CD14-positive monocyte (primary cell): ENCODE data around the gene ARID3A. TPM values are rescaled to one million over a fixed set of nuclear protein-coding genes. Genes with fewer than 3 reads are reported as not detected.

ENCODE experiments used
- DNase-seq, 3 donors: peaks; one replicate each; pipeline ENCODE4 v3.0.0-alpha.2; 2011 to 2022
- H2AFZ ChIP-seq: 2 replicates; pipeline ENCODE4 v1.6.0; 2012; ENCODE audit warnings: mild to moderate bottlenecking, low read depth, low read length, inconsistent platforms; ENCODE audit not compliant: insufficient read depth, poor library complexity, severe bottlenecking
- H3K27ac ChIP-seq, 2 donors: 1 replicate in 1 of 2; 2 replicates in 1 of 2; pipeline ENCODE4 v1.5.1; 2012 to 2013; ENCODE audit warnings: low read length in 2 of 2, control low read depth in 1 of 2, inconsistent platforms in 1 of 2, low read depth in 1 of 2, mild to moderate bottlenecking in 1 of 2
- H3K27me3 ChIP-seq, 2 donors: one replicate each; pipeline versions ENCODE4 v1.6.0 to v1.6.1; 2011 to 2013; ENCODE audit warnings: low read length in 2 of 2; ENCODE audit not compliant: control insufficient read depth in 2 of 2, insufficient read depth in 2 of 2
- H3K36me3 ChIP-seq, 2 donors: replicated peaks in 1 of 2; 1 replicate in 1 of 2; 2 replicates in 1 of 2; pipeline versions ENCODE4 v1.5.1 to v1.6.1; 2012 to 2013; ENCODE audit warnings: low read length in 2 of 2, control low read depth in 1 of 2, inconsistent platforms in 1 of 2, mild to moderate bottlenecking in 1 of 2; ENCODE audit not compliant: insufficient read depth in 2 of 2, control insufficient read depth in 1 of 2
- H3K4me1 ChIP-seq, 2 donors: 1 replicate in 1 of 2; 2 replicates in 1 of 2; pipeline versions ENCODE4 v1.5.1 to v1.6.1; 2012 to 2013; ENCODE audit warnings: low read length in 2 of 2, control low read depth in 1 of 2, inconsistent platforms in 1 of 2, mild to moderate bottlenecking in 1 of 2, moderate library complexity in 1 of 2; ENCODE audit not compliant: insufficient read depth in 2 of 2, control insufficient read depth in 1 of 2
- H3K4me2 ChIP-seq: replicated peaks from 2 replicates; pipeline ENCODE3; 2012; ENCODE audit warnings: low read length, moderate library complexity, mild to moderate bottlenecking; ENCODE audit not compliant: poor library complexity, severe bottlenecking; ENCODE audit errors: extremely low read depth
- H3K4me3 ChIP-seq, 3 experiments: fragments of 200-600 bp in 1 of 3; sonication (generic) in 1 of 3; replicated peaks in 1 of 3; 1 replicate in 2 of 3; 2 replicates in 1 of 3; pipeline ENCODE4 v1.5.1; 2011 to 2013; ENCODE audit warnings: low read length in 3 of 3, mild to moderate bottlenecking in 3 of 3, control low read depth in 2 of 3, low read depth in 2 of 3, inconsistent platforms in 1 of 3, moderate library complexity in 1 of 3
- H3K79me2 ChIP-seq: 2 replicates; pipeline ENCODE4 v1.6.0; 2012; ENCODE audit warnings: mild to moderate bottlenecking, control low read depth, inconsistent platforms, low read length, moderate library complexity; ENCODE audit not compliant: insufficient read depth
- H3K9ac ChIP-seq: 2 replicates; pipeline ENCODE4 v1.6.0; 2017; ENCODE audit warnings: low read length, mild to moderate bottlenecking; ENCODE audit not compliant: insufficient read depth, poor library complexity, severe bottlenecking
- H3K9me3 ChIP-seq, 2 donors: replicated peaks in 1 of 2; 1 replicate in 1 of 2; 2 replicates in 1 of 2; pipeline versions ENCODE4 v1.5.1 to v1.6.1; 2012 to 2013; ENCODE audit warnings: low read length in 2 of 2, control low read depth in 1 of 2; ENCODE audit not compliant: control insufficient read depth in 1 of 2, insufficient read depth in 1 of 2
- H4K20me1 ChIP-seq: 2 replicates; pipeline ENCODE4 v1.6.0; 2012; ENCODE audit warnings: mild to moderate bottlenecking, low read length, control low read depth, moderate library complexity; ENCODE audit not compliant: insufficient read depth
- H3K27ac Mint-ChIP-seq, 7 donors: one replicate each; pipeline ENCODE4 v1.8.0; 2020; ENCODE audit warnings: mild to moderate bottlenecking in 7 of 7, mixed read lengths in 7 of 7, moderate library complexity in 6 of 7, inconsistent platforms in 2 of 7
- H3K27me3 Mint-ChIP-seq, 3 donors: one replicate each; pipeline ENCODE4 v1.8.0; 2021 to 2022; ENCODE audit warnings: low read depth in 3 of 3, mild to moderate bottlenecking in 3 of 3, mixed read lengths in 3 of 3, moderate library complexity in 3 of 3, inconsistent platforms in 1 of 3
- H3K36me3 Mint-ChIP-seq, 2 donors: one replicate each; pipeline ENCODE4 v1.8.0; 2020; ENCODE audit warnings: mixed read lengths in 2 of 2, inconsistent platforms in 1 of 2, mild to moderate bottlenecking in 1 of 2
- H3K4me1 Mint-ChIP-seq: one replicate; pipeline ENCODE4 v1.8.0; 2020; ENCODE audit warnings: mild to moderate bottlenecking, mixed read lengths
- H3K4me3 Mint-ChIP-seq, 2 donors: one replicate each; pipeline ENCODE4 v1.8.0; 2020; ENCODE audit warnings: mild to moderate bottlenecking in 2 of 2, mixed read lengths in 2 of 2, moderate library complexity in 1 of 2
- H3K9me3 Mint-ChIP-seq, 7 donors: one replicate each; pipeline ENCODE4 v1.8.0; 2020 to 2022; ENCODE audit warnings: mixed read lengths in 7 of 7, mild to moderate bottlenecking in 6 of 7, moderate library complexity in 6 of 7, inconsistent platforms in 2 of 7
- WGBS: methylation state at CpG from one replicate; pipeline ENCODE4 v1.1.5; 2013; ENCODE audit warnings: missing lambda C conversion rate; ENCODE audit not compliant: insufficient coverage; 5-methylcytosine and 5-hydroxymethylcytosine counted together
- intact Hi-C, 2 donors: fragments of 100-400 bp; cut with micrococcal nuclease; formaldehyde crosslinking; loops; one replicate each; pipeline versions ENCODE4 v1.15.0 to v1.15.1; 2023
- polyA plus RNA-seq, 3 donors: library from polyadenylated mRNA; depleted of rRNA in 1 of 3; unstranded in 2 of 3; stranded (reverse) in 1 of 3; fragments of 300-500 nt in 2 of 3; fragments of >200 nt in 1 of 3; fragmentation: Illumina TruSeq in 2 of 3; gene quantifications; 1 replicate in 2 of 3; 2 replicates in 1 of 3; pipeline ENCODE4 v1.2.3, GENCODE V29; 2012 to 2021
- TF ChIP-seq, protein P1 (sequence below): fragments of 200-600 bp; IDR thresholded peaks from one replicate; pipeline ENCODE4 v1.8.0; 2022; ENCODE audit warnings: antibody characterized with exemption, mild to moderate bottlenecking

The ARID3A gene
- polyA plus RNA-seq, 3 donors: 2.1 to 41.6 (median 3.2) TPM

DNA sequence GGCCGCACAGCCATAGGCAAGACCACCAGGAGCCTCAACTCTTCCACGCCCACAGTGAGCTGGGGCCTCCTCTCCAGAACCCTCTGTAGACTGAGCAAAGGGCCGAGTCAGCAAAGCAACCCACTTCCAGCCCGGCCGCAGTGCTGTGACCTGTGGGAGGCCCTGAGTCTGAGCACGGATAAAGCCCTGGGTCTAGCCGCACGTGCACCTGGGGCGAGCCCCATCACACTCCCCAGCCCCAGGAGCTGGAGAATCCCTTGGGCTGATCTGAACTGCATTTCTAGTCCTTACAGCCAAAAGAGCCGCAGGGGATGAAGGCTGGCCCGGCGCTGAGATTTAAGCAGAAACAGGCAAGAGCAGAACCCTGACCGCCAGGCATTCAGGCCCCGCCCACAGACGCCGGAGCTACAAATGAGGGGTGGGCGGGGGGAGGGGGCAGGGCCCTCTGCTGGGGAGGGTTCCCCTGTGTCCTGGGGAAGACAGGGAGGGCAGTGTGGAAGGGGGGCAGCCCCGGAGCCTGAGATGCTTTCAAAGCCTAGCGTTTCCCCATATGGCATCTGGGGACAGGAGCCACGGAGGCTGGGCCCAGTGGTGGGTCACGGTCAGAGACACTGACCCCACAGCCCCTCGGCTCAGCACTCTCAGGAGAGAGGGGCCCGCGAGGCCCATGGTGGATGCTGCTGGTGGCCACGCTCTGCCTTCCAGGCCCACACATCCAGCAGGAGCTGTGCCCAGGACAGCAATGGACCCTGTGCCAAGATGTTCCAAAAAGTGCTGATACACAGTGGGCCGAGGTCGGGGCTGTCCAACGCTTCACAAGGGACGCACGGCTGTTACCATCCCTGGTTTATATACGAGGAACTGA, 90.2 kb downstream of the ARID3A start:
- peaks cover 39% of the 10 kb centered on the region in 2 donors for H3K36me3 ChIP-seq
- WGBS: 90% methylated on average over 30 of the region's 31 CpGs
- peaks cover 39 to 46% of the 10 kb centered on the region in 2 donors for H3K4me1 ChIP-seq
- Mint-ChIP-seq H3K4me1 (peaks cover 39% of the 10 kb centered on the region), H3K4me3 (no peak overlapping the region), H3K27ac (peak overlapping the region in 2 of 7 donors; percentile 30 to 81), H3K9me3 (no peaks in the 10 kb centered on the region), H3K27me3 (peaks cover 0 to 1% (median 0%) of the 10 kb centered on the region in 3 donors), H3K36me3 (peaks cover 13 to 43% of the 10 kb centered on the region in 2 donors)
- DNase-seq: no peak
- no peak overlapping the region for H3K4me3 ChIP-seq
- H3K27me3 ChIP-seq: no peaks in the 10 kb centered on the region
- no peak overlapping the region for H3K9ac ChIP-seq
- no peak overlapping the region for H3K4me2 ChIP-seq
- H3K79me2 ChIP-seq: peaks cover 78% of the 10 kb centered on the region
- H4K20me1 ChIP-seq: peaks cover 94% of the 10 kb centered on the region
- TF ChIP-seq, protein P1, sequence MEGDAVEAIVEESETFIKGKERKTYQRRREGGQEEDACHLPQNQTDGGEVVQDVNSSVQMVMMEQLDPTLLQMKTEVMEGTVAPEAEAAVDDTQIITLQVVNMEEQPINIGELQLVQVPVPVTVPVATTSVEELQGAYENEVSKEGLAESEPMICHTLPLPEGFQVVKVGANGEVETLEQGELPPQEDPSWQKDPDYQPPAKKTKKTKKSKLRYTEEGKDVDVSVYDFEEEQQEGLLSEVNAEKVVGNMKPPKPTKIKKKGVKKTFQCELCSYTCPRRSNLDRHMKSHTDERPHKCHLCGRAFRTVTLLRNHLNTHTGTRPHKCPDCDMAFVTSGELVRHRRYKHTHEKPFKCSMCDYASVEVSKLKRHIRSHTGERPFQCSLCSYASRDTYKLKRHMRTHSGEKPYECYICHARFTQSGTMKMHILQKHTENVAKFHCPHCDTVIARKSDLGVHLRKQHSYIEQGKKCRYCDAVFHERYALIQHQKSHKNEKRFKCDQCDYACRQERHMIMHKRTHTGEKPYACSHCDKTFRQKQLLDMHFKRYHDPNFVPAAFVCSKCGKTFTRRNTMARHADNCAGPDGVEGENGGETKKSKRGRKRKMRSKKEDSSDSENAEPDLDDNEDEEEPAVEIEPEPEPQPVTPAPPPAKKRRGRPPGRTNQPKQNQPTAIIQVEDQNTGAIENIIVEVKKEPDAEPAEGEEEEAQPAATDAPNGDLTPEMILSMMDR: no peak
- H3K27ac ChIP-seq: peak overlapping the region in 1 of 2 donors; percentile 8
- no peaks in the 10 kb centered on the region for H3K9me3 ChIP-seq
- intact Hi-C loops: no loop called here
- no peak overlapping the region for H2AFZ ChIP-seq

DNA sequence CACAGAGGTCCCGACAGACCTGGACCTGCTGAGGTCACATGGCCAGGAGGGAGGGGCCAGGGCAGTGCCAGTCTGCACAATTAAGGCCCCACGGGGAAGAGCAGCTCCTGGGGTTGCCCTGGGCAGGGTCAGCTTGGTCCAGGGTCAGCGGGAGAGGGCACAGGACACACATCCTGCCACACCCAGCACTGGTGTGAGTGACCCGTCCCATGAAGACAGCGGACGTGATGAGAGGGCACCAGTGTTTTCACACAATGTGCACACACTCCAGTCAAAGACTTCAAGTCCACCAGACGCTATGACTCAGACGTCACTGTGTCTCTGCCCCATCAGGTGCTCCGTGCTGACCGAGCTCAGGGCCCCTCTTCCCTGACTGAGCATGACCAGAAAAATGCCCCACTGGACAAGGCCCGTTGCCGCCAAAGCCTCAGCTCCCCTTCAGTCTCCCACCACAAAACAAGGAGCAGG, 90.8 kb downstream of the ARID3A start:
- Histone ChIP-seq H3K4me2 (no peak overlapping the region), H3K36me3 (peaks cover 34 to 39% of the 10 kb centered on the region in 2 donors), H3K79me2 (peaks cover 78% of the 10 kb centered on the region), H3K9me3 (no peaks in the 10 kb centered on the region), H3K4me3 (no peak overlapping the region), H2AFZ (no peak overlapping the region), H3K4me1 (peaks cover 44 to 48% of the 10 kb centered on the region in 2 donors), H3K9ac (no peak overlapping the region), H3K27ac (peak overlapping the region; percentile 8 to 60), H4K20me1 (peaks cover 90% of the 10 kb centered on the region), H3K27me3 (no peaks in the 10 kb centered on the region)
- H3K36me3 Mint-ChIP-seq: peaks cover 11 to 39% of the 10 kb centered on the region in 2 donors
- H3K4me3 Mint-ChIP-seq: no peak overlapping the region
- 82% methylated on average over 11 of the region's 12 CpGs for WGBS
- peak overlapping the region in 6 of 7 donors; percentile 21 to 81 (median 80) for H3K27ac Mint-ChIP-seq
- peaks cover 0 to 1% (median 0%) of the 10 kb centered on the region in 3 donors for H3K27me3 Mint-ChIP-seq
- H3K9me3 Mint-ChIP-seq: no peaks in the 10 kb centered on the region
- peak in 1 of 3 donors; percentile 67 for DNase-seq
- TF ChIP-seq, protein P1: no peak
- intact Hi-C loops: no loop called here
- H3K4me1 Mint-ChIP-seq: peaks cover 42% of the 10 kb centered on the region
